Lower leg skin (tissue), 3 donors: ENCODE data around the gene DDX39B.

Experiments used
- CTCF ChIP-seq, 3 donors: fragments of 450-650 bp; IDR thresholded peaks; one replicate each; pipeline ENCODE4 v1.5.1; 2016; ENCODE audit warnings: antibody characterized with exemption in 3 of 3, mild to moderate bottlenecking in 3 of 3, moderate library complexity in 2 of 3
- POLR2A ChIP-seq, 2 donors: fragments of 450-650 bp; IDR thresholded peaks; one replicate each; pipeline ENCODE4 v1.6.1; 2016 to 2017; ENCODE audit warnings: antibody characterized with exemption in 2 of 2, mild to moderate bottlenecking in 1 of 2, moderate library complexity in 1 of 2

DNA sequence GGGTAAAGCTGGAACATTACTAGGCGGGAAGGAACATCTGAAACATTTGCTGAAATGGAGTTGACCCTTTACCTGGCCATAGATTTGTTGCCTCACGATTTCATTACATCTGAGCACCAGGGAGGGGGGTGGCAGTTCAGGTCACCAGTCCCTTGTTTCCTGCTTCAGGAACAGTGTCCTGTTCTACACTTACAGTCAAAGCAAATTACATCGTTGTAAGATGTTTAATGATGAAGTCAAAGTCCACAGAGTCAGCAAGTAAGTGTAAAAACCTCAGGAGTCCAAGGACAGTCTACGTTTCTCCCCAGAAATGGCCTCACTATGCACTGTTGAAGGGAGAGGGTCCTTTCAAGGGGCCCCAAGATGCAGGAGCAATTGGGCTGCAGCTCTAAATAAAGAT lies 52.7 kb downstream of the DDX39B start:
- TF ChIP-seq POLR2A (IDR thresholded peaks at IDR 0.05) (no peak), CTCF (IDR thresholded peaks at IDR 0.05) (no peak)
